AG04450 (cell line): ENCODE data around the gene FAM3D. TPM values are rescaled to one million over a fixed set of nuclear protein-coding genes. Genes with fewer than 3 reads are reported as not detected.
"Not testable (repeated sequence)": the region's sequence is repeated elsewhere in the genome, so short reads cannot be mapped to it uniquely, and the experiment has no call there.

Experiments used
- CTCF ChIA-PET: fragments of 300-600, 350-600 bp; formaldehyde crosslinking; extraction: SDS; loops from one replicate; lab custom pipeline; 2022; ENCODE audit warnings: antibody characterized with exemption, inconsistent platforms; lab: Charles Lee
- POLR2A ChIA-PET: fragments of 350-600 bp; formaldehyde crosslinking; extraction: SDS; loops from one replicate; lab custom pipeline; 2021; ENCODE audit warnings: antibody characterized with exemption, inconsistent platforms; lab: Yijun Ruan, JAX
- DNase-seq: peaks from one replicate; pipeline ENCODE4 v3.0.0-alpha.2; 2011; ENCODE audit warnings: low read depth, low spot score
- H3K27ac ChIP-seq: one replicate; pipeline ENCODE4 v1.5.1; 2012; ENCODE audit warnings: low read depth, low read length, control low read depth
- H3K27me3 ChIP-seq: one replicate; pipeline ENCODE4 v1.6.0; 2012; ENCODE audit warnings: low read length; ENCODE audit not compliant: control insufficient read depth, insufficient read depth
- H3K4me3 ChIP-seq: 2 replicates; pipeline ENCODE4 v1.5.1; 2011; ENCODE audit warnings: mild to moderate bottlenecking, low read depth, low read length, control low read depth
- H3K9me3 ChIP-seq: 2 replicates; pipeline ENCODE4 v1.5.1; 2012; ENCODE audit warnings: low read length; ENCODE audit not compliant: control insufficient read depth, insufficient read depth
- polyA plus RNA-seq: library from polyadenylated mRNA; depleted of rRNA; stranded (reverse); fragments of >200 nt; gene quantifications from 2 replicates; pipeline ENCODE4 v1.2.3, GENCODE V29; 2011
- TF ChIP-seq, protein P1 (sequence below): IDR thresholded peaks from 2 replicates; pipeline ENCODE4 v1.5.1; 2011; ENCODE audit warnings: low read depth, low read length, control low read depth, inconsistent platforms

Gene FAM3D
- polyA plus RNA-seq, 1 experiment, result not detected

DNA sequence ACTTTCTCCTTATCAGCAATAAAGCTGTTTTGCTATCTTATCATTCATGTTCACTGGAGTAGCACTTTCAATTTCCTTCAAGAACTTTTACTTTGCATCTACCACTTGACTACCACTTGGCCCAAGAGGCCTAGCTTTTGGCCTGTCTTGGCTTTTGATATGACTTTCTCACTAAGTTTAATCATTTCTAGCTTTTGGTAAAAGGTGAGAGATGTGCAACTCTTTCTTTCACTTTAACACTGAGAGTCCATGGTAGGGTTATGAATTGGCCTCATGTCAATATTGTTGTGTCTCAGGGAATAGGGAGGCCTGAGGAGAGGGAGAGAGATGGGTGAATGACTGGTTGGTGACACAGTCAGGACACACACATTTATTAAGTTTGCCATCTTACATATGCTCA, 31.0 kb upstream of the FAM3D start:
- POLR2A ChIA-PET, result no interaction called here
- CTCF ChIA-PET, result no interaction called here
- no peak overlapping the region for H3K4me3 ChIP-seq
- TF ChIP-seq, protein P1, sequence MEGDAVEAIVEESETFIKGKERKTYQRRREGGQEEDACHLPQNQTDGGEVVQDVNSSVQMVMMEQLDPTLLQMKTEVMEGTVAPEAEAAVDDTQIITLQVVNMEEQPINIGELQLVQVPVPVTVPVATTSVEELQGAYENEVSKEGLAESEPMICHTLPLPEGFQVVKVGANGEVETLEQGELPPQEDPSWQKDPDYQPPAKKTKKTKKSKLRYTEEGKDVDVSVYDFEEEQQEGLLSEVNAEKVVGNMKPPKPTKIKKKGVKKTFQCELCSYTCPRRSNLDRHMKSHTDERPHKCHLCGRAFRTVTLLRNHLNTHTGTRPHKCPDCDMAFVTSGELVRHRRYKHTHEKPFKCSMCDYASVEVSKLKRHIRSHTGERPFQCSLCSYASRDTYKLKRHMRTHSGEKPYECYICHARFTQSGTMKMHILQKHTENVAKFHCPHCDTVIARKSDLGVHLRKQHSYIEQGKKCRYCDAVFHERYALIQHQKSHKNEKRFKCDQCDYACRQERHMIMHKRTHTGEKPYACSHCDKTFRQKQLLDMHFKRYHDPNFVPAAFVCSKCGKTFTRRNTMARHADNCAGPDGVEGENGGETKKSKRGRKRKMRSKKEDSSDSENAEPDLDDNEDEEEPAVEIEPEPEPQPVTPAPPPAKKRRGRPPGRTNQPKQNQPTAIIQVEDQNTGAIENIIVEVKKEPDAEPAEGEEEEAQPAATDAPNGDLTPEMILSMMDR, result no peak
- no peak for DNase-seq
- H3K9me3 ChIP-seq, result no peaks in the 10 kb centered on the region
- no peaks in the 10 kb centered on the region for H3K27me3 ChIP-seq
- no peak overlapping the region for H3K27ac ChIP-seq

DNA sequence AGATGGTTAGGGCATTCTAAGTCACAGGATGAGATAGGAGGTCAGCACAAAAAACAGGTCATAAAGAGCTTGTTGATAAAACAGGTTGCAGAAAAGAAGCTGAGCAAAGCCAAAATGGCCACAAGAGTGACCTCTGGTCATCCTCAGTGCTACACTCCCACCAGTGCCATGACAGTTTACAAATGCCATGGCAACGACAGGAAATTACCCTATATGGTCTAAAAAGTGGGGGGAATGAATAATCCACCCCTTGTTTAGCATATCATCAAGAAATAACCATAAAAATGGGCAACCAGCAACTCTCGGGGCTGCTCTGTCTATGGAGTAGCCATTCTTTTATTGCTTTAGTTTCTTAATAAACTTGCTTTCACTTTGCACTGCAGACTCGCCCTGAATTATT, 30.2 kb upstream of the FAM3D start:
- H3K4me3 ChIP-seq, POLR2A ChIA-PET, CTCF ChIA-PET, H3K27ac ChIP-seq, H3K9me3 ChIP-seq, H3K27me3 ChIP-seq, DNase-seq: not testable (repeated sequence)

DNA sequence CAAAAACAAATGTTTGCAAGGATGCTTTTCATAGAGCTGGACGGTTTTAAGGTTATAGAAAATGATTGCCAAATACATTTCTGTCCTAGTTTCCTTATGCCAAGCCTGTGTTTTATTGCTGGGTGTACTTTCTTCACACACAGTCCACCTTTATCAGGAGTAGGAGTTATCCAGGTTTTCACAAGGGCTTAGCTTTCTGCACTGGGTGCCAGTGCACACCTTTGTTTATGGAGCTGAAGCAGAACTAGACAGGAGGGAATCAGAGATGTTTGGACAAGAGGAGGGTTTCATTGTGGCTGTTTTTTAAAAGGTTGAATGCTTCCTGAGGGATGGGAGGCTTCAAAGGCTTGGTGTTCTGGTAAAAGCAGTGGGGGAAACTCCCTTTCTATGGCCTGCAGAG, 29.5 kb upstream of the FAM3D start:
- no peak overlapping the region for H3K27ac ChIP-seq
- peaks cover 4% of the 10 kb centered on the region for H3K9me3 ChIP-seq
- ChIA-PET POLR2A (no interaction called here), CTCF (no interaction called here)
- no peak overlapping the region for H3K4me3 ChIP-seq
- TF ChIP-seq, protein P1, result no peak
- no peaks in the 10 kb centered on the region for H3K27me3 ChIP-seq
- DNase-seq, result no peak

DNA sequence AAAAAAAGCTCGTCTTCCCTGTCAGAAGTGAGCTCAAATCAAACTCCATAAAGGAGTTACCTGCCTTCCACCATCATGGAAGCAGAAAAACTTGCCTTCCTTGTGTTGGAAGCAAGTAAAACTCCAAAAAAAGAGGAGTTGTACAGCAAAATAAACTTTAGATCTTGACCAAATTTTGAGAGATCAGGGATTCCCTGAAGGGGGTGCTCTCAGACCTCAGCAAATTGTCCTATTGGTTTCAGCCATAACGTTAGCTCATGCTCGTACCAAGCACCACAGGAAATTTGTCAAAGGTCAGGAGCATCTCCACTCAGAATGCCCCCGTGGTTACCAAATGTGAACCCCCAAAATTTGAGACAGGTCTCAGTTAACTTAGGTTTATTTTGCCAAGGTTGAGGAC, 28.7 kb upstream of the FAM3D start:
- H3K27me3 ChIP-seq, DNase-seq, H3K4me3 ChIP-seq, POLR2A ChIA-PET, CTCF ChIA-PET, H3K27ac ChIP-seq, H3K9me3 ChIP-seq: not testable (repeated sequence)

DNA sequence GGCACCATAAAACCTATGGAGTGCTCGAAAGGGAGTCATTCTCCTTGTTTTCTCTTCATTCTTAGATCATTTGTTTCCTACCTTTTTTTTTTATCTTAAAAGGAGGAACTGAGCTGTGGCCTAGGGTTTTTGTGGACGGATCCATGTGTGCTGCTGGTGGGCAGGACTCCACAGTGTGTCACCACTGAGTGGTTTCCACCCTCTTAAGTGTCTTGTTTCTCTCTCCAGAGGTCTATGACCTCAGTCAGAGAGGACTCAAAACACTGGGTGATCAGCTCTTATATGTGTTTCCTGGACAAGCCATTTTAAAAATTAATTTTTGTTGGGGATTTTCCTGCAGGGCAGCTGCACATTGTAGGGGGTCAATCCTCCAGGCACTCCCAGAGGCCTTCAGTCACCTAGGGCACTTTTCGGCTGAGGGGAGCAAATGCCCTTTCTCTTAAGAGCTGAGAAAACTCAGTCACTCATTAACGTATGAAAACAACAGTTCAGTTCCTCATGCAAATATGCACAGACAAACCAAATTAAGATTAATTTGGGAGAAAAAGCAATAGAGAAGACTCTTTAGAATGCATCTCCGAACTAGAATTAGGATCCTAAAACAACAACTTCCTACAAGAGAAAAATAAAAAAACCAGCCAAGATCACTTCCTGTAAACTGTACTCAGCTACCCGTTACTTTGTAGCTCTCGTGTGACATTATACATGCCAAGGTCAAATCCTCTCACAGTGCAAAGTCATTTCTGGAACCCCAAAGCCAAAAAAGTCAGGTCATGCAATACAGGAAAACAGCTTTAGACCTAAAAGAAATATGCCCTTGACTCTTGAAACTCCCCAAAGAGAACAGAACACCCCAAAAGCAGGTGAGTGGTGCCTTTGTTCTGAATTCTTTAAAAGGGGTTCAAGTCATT, 27.6 kb upstream of the FAM3D start:
- Histone ChIP-seq H3K27ac (no peak overlapping the region), H3K9me3 (peaks cover 7% of the 10 kb centered on the region), H3K27me3 (no peaks in the 10 kb centered on the region), H3K4me3 (no peak overlapping the region)
- TF ChIP-seq, protein P1, result no peak
- DNase-seq, result no peak
- ChIA-PET CTCF (no interaction called here), POLR2A (no interaction called here)

DNA sequence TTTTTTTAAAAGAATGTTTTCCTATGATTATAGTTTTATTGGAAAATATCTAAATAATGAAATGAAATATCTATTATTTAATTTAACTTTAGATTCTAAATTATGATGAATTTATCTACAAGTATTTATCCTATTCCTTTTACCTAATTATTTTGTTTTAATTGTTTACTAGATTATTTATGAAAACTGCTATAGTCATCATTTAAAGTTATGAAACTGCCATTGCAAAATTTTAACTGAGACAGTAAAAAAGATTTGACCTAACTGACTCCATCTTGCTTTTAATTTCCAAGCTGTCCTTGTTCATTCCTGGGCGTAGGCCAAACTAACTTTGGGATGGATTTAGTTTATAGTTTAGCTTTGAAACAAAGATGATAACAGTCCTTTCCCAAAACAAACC, 25.9 kb upstream of the FAM3D start:
- no peaks in the 10 kb centered on the region for H3K27me3 ChIP-seq
- DNase-seq, result no peak
- TF ChIP-seq, protein P1, result no peak
- ChIA-PET POLR2A (no interaction called here), CTCF (no interaction called here)
- H3K4me3 ChIP-seq, result no peak overlapping the region
- peaks cover 7% of the 10 kb centered on the region for H3K9me3 ChIP-seq
- no peak overlapping the region for H3K27ac ChIP-seq
